ENCODE data around the gene SELENON.

DNA sequence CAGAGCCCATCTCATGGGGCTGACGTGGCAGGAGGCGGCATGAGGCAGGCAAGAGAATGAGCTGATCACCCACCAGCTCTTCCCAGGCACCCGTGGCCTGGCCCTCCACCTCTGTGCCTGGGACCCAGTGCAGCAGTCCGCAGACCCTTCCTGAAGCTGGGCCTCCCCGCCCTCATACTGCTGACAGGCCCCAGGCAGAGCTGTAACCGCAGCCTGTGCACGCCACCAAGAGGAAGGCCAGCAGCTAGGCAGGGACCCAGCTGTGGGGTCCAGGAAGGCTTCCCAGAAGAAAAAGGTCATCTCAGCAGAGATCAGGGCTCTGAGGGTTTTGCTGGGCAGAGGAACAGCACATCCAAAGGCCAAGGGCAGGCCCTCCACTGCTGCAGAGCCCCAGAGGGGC, 9.9 kb downstream of the SELENON start:
- TF ChIP-seq POLR2A (IDR thresholded peaks at IDR 0.05) (no peak), CTCF (IDR thresholded peaks at IDR 0.05) (no peak)
